ENCODE data around the gene DICER1. TPM values are rescaled to one million over a fixed set of nuclear protein-coding genes. Genes with fewer than 3 reads are reported as not detected.

Gene DICER1
- total and polyA plus RNA-seq, 9 of the 15 experiments (the other 6 are each of a cell fraction or from before 2014, with no cell fraction given): 2.5 to 23.2 (median 12.4) TPM

GRCh38 chr14:95188380-95188779 is 31.1 kb upstream of the DICER1 start:
- no TSS peak for BruUV-seq (replicated peaks)
- Histone ChIP-seq H3K27ac (ENCODE audit: extremely low read depth, low read depth, low read length) (no peak overlapping the region), H3K4me3 (no peak overlapping the region), H3K4me1 (replicated peaks in 1 of 2; ENCODE audit: control insufficient read depth in 2 of 2, insufficient read depth in 2 of 2, low read length in 2 of 2) (peaks cover 0 to 14% of the 10 kb centered on the region in 2 experiments; a peak in 3 of 5 replicates), H3K9me3 (replicated peaks; ENCODE audit: control insufficient read depth, insufficient read depth, low read depth, low read length) (no peaks in the 10 kb centered on the region), H3K79me2 (ENCODE audit: control insufficient read depth, insufficient read depth, low read length) (no peaks in the 10 kb centered on the region), H3K9me1 (ENCODE audit: control insufficient read depth, insufficient read depth, low read length) (no peaks in the 10 kb centered on the region), H3K9ac (ENCODE audit: insufficient read depth in 1 of 2, low read depth in 2 of 2, low read length in 2 of 2) (no peak overlapping the region), H4K20me1 (replicated peaks; ENCODE audit: control insufficient read depth, insufficient read depth, low read length) (no peaks in the 10 kb centered on the region; the same call in 1 of the 2 replicates), H3K27me3 (ENCODE audit: control insufficient read depth in 2 of 2, insufficient read depth in 2 of 2, low read length in 2 of 2) (peaks cover 0 to 31% of the 10 kb centered on the region in 2 experiments; a peak in 4 of 5 replicates), H3K4me2 (ENCODE audit: insufficient read depth, low read length) (no peak overlapping the region), H3K36me3 (ENCODE audit: control insufficient read depth, insufficient read depth, low read length) (no peaks in the 10 kb centered on the region), H2AFZ (ENCODE audit: low read depth, low read length) (no peak overlapping the region)
- in situ Hi-C loops (cut with MboI) (no loop called here), intact Hi-C loops (cut with micrococcal nuclease) (no loop called here)
- ATAC-seq: no peak
- DNase-seq (ENCODE audit: extremely low read depth in 1 of 4, low spot score in 3 of 4): no peak
- CTCF ChIA-PET (ENCODE audit: low intra/inter-chr PET ratio): no interaction called here
- WGBS (ENCODE audit: insufficient coverage, low coverage, missing lambda C conversion rate): 0% methylated on average over 3 of the region's 3 CpGs
- no peak for FAIRE-seq
- POLR2A ChIA-PET: no interaction called here
- TF ChIP-seq COPS2 (conservative IDR thresholded peaks at IDR 0.05) (no peak), RBM34 (IDR thresholded peaks at IDR 0.05; ENCODE audit: borderline replicate concordance, insufficient read depth, low read length) (no peak), CEBPG (CRISPR knock-in tag; IDR thresholded peaks at IDR 0.05) (no peak), CEBPG (tag; conservative IDR thresholded peaks at IDR 0.05 in 1 of 2, IDR thresholded peaks at IDR 0.05 in 1 of 2) (no peak), NFXL1 (CRISPR knock-in tag; IDR thresholded peaks at IDR 0.05) (no peak), SRF (CRISPR knock-in tag; IDR thresholded peaks at IDR 0.05) (no peak), E2F8 (IDR thresholded peaks at IDR 0.05; ENCODE audit: low read depth, partially characterized antibody) (no peak), NR3C1 (CRISPR knock-in tag; IDR thresholded peaks at IDR 0.05) (no peak), SMC3 (conservative IDR thresholded peaks at IDR 0.05; ENCODE audit: insufficient read depth, low read depth, low read length) (no peak), HNRNPL (IDR thresholded peaks at IDR 0.05; ENCODE audit: low read depth, low read length) (no peak), STAT5B (CRISPR knock-in tag; IDR thresholded peaks at IDR 0.05) (no peak), HLTF (IDR thresholded peaks at IDR 0.05) (no peak), STAT6 (CRISPR knock-in tag; IDR thresholded peaks at IDR 0.05) (no peak), DPF2 (IDR thresholded peaks at IDR 0.05) (no peak), PURB (CRISPR knock-in tag; IDR thresholded peaks at IDR 0.05; ENCODE audit: low read depth) (no peak), RB1 (IDR thresholded peaks at IDR 0.05; ENCODE audit: low read depth) (no peak), RBBP5 (IDR thresholded peaks at IDR 0.05; ENCODE audit: borderline replicate concordance, insufficient read depth, low read length, poor library complexity, severe bottlenecking) (no peak)
- TF ChIP-seq, protein P1, sequence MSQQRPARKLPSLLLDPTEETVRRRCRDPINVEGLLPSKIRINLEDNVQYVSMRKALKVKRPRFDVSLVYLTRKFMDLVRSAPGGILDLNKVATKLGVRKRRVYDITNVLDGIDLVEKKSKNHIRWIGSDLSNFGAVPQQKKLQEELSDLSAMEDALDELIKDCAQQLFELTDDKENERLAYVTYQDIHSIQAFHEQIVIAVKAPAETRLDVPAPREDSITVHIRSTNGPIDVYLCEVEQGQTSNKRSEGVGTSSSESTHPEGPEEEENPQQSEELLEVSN (IDR thresholded peaks at IDR 0.05; ENCODE audit: borderline replicate concordance in 1 of 2, extremely low read depth in 1 of 2, insufficient read depth in 1 of 2, insufficient read length in 1 of 2, low read depth in 1 of 2, low read length in 1 of 2, poor library complexity in 1 of 2, severe bottlenecking in 1 of 2): no peak

Measured in K562 (cell line).